ENCODE measurements around the gene TIAM1.

DNA sequence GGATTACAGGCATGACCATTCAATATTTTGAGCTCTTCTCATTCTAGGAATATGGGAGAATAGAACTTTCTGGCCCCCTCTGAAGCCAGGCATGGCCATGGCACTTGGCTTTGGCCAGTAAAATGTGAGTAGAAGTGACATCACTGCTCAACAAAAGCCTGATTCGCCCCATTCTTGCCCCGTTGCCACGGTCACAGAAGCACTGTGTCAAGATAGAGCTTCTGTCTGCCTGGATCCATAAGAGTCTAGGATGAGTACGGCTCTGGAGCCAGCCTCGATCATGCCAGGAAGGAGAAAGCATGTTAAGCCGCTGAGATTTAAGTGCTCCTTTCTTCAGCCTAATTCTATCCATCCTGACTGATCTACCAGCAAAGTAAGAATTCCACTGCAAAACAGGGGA lies 113.1 kb downstream of the TIAM1 start:
- TF ChIP-seq GATA2 (IDR thresholded peaks at IDR 0.05; ENCODE audit: low read depth, low read length) (no peak), GATA3 (IDR thresholded peaks at IDR 0.05; ENCODE audit: low read depth, low read length) (no peak)

All from SH-SY5Y (cell line).